ENCODE measurements around the gene ALG12. TPM values are rescaled to one million over a fixed set of nuclear protein-coding genes. Genes with fewer than 3 reads are reported as not detected.
A peak's percentile ranks its signal among the peaks of the same experiment; 100 is the strongest.

Gene ALG12
- total RNA-seq, 1 experiment from 2014 or later = 18.2 TPM

- Mint-ChIP-seq H3K9me3 (ENCODE audit: unreplicated experiment) (no peaks in the 10 kb centered on the region), H3K4me1 (ENCODE audit: insufficient read depth, unreplicated experiment) (peaks cover 5% of the 10 kb centered on the region), H3K27ac (ENCODE audit: low read depth, unreplicated experiment) (peak overlapping the region; percentile 27), H3K36me3 (ENCODE audit: insufficient read depth, unreplicated experiment) (peaks cover 55% of the 10 kb centered on the region), H3K4me3 (ENCODE audit: unreplicated experiment) (peak overlapping the region; percentile 90), H3K27me3 (ENCODE audit: insufficient read depth, unreplicated experiment) (no peaks in the 10 kb centered on the region)
- no peak for TF ChIP-seq CTCF (IDR thresholded peaks at IDR 0.05; ENCODE audit: unreplicated experiment)
- CTCF ChIA-PET = interaction anchor here (1.0 to 1.9 kb wide), 2 partner anchors 33 to 64 kb away, joined by 3 to 12 read pairs; no protein-coding TSS in a partner anchor
- DNase-seq (ENCODE audit: unreplicated experiment) = no peak
- TSS peak; percentile 58 for BruUV-seq (replicated peaks)
- POLR2A ChIA-PET = interaction anchor here (0.6 to 6.1 kb wide), 4 partner anchors 12 to 64 kb away, joined by 4 to 73 read pairs (median 60); no protein-coding TSS in a partner anchor
- intact Hi-C loops (cut with micrococcal nuclease) = no loop called here
These were observed 45.4 kb upstream of the ALG12 start for GRCh38 chr22:49963647-49964026.

- Mint-ChIP-seq H3K36me3 (ENCODE audit: insufficient read depth, unreplicated experiment) (peaks cover 55% of the 10 kb centered on the region), H3K27me3 (ENCODE audit: insufficient read depth, unreplicated experiment) (no peaks in the 10 kb centered on the region), H3K4me3 (ENCODE audit: unreplicated experiment) (peak overlapping the region; percentile 90), H3K27ac (ENCODE audit: low read depth, unreplicated experiment) (peak overlapping the region; percentile 27), H3K9me3 (ENCODE audit: unreplicated experiment) (no peaks in the 10 kb centered on the region), H3K4me1 (ENCODE audit: insufficient read depth, unreplicated experiment) (peaks cover 8% of the 10 kb centered on the region)
- no peak for DNase-seq (ENCODE audit: unreplicated experiment)
- CTCF ChIA-PET = interaction anchor here (0.9 to 1.9 kb wide), 3 partner anchors 32 to 67 kb away, joined by 6 to 12 read pairs (median 6); no protein-coding TSS in a partner anchor
- BruUV-seq (replicated peaks) = no TSS peak
- POLR2A ChIA-PET = interaction anchor here (0.9 to 6.1 kb wide), 8 partner anchors 8 to 69 kb away, joined by 3 to 73 read pairs (median 19); no protein-coding TSS in a partner anchor
- no peak for TF ChIP-seq CTCF (IDR thresholded peaks at IDR 0.05; ENCODE audit: unreplicated experiment)
- intact Hi-C loops (cut with micrococcal nuclease) = loop anchor here (1.0 kb wide), 1 partner anchor 32 kb away; no protein-coding TSS in a partner anchor
These were observed 44.8 kb upstream of the ALG12 start for GRCh38 chr22:49962751-49963646.

GRCh38 chr22:49962012-49962750 lies 43.9 kb upstream of the ALG12 start:
- Mint-ChIP-seq H3K27ac (ENCODE audit: low read depth, unreplicated experiment) (peak overlapping the region; percentile 77), H3K4me3 (ENCODE audit: unreplicated experiment) (peak overlapping the region; percentile 90), H3K9me3 (ENCODE audit: unreplicated experiment) (no peaks in the 10 kb centered on the region), H3K4me1 (ENCODE audit: insufficient read depth, unreplicated experiment) (peaks cover 12% of the 10 kb centered on the region), H3K36me3 (ENCODE audit: insufficient read depth, unreplicated experiment) (peaks cover 52% of the 10 kb centered on the region), H3K27me3 (ENCODE audit: insufficient read depth, unreplicated experiment) (no peaks in the 10 kb centered on the region)
- intact Hi-C loops (cut with micrococcal nuclease) = loop anchor here (1.0 kb wide), 1 partner anchor 31 kb away; no protein-coding TSS in a partner anchor
- POLR2A ChIA-PET = interaction anchor here (0.9 to 6.1 kb wide), 9 partner anchors 9 to 196 kb away, joined by 3 to 73 read pairs (median 13); no protein-coding TSS in a partner anchor
- DNase-seq (ENCODE audit: unreplicated experiment) = peak; percentile 93
- CTCF ChIA-PET = interaction anchor here (0.9 to 1.9 kb wide), 5 partner anchors 10 to 68 kb away, joined by 3 to 12 read pairs (median 4); no protein-coding TSS in a partner anchor
- BruUV-seq (replicated peaks) = no TSS peak
- TF ChIP-seq CTCF (IDR thresholded peaks at IDR 0.05; ENCODE audit: unreplicated experiment) = no peak

All from MCF 10A (cell line).